Spinal cord (tissue), 10 donors: ENCODE results near the gene SLC38A5. TPM values are rescaled to one million over a fixed set of nuclear protein-coding genes. Genes with fewer than 3 reads are reported as not detected.

ENCODE experiments used
- DNase-seq, 6 donors: peaks; one replicate each; pipeline versions ENCODE4 v3.0.0 to v3.0.0-alpha.2; 2013 to 2015; ENCODE audit warnings: low spot score in 6 of 6, low read depth in 4 of 6
- H3K27ac ChIP-seq: one replicate; pipeline ENCODE4 v1.5.1; 2013; ENCODE audit warnings: low read depth, low read length, control low read depth
- H3K27me3 ChIP-seq: one replicate; pipeline ENCODE4 v1.6.1; 2013; ENCODE audit warnings: low read length; ENCODE audit not compliant: control insufficient read depth, insufficient read depth
- H3K36me3 ChIP-seq: one replicate; pipeline ENCODE4 v1.6.1; 2013; ENCODE audit warnings: low read length; ENCODE audit not compliant: control insufficient read depth, insufficient read depth
- H3K4me1 ChIP-seq: one replicate; pipeline ENCODE4 v1.6.1; 2013; ENCODE audit warnings: low read length; ENCODE audit not compliant: control insufficient read depth, insufficient read depth
- H3K4me3 ChIP-seq: one replicate; pipeline ENCODE4 v1.5.1; 2013; ENCODE audit warnings: low read depth, low read length, control low read depth
- H3K9me3 ChIP-seq: one replicate; pipeline ENCODE4 v1.6.1; 2013; ENCODE audit warnings: low read length; ENCODE audit not compliant: control insufficient read depth, insufficient read depth
- WGBS: methylation state at CpG from one replicate; pipeline ENCODE4 v1.1.5; 2013; ENCODE audit warnings: missing lambda C conversion rate; ENCODE audit not compliant: insufficient coverage; 5-methylcytosine and 5-hydroxymethylcytosine counted together
- polyA plus RNA-seq, 2 donors: library from polyadenylated mRNA; unstranded; fragments of 120-200 nt; gene quantifications; one replicate each; pipeline ENCODE4 v1.2.1, GENCODE V29; 2013; ENCODE audit not compliant: insufficient read length in 2 of 2
- total RNA-seq, 2 donors: library from RNA; depleted of rRNA in 1 of 2; stranded (reverse); fragments of 120-200 nt in 1 of 2; fragments of >200 nt in 1 of 2; gene quantifications; one replicate each; pipeline versions ENCODE4 v1.2.3 to v1.2.4, GENCODE V29; 2013 to 2014
- donor health status: healthy.

The SLC38A5 gene
- total and polyA plus RNA-seq, 4 donors = 16.4 to 65.9 (median 53.7) TPM

DNA sequence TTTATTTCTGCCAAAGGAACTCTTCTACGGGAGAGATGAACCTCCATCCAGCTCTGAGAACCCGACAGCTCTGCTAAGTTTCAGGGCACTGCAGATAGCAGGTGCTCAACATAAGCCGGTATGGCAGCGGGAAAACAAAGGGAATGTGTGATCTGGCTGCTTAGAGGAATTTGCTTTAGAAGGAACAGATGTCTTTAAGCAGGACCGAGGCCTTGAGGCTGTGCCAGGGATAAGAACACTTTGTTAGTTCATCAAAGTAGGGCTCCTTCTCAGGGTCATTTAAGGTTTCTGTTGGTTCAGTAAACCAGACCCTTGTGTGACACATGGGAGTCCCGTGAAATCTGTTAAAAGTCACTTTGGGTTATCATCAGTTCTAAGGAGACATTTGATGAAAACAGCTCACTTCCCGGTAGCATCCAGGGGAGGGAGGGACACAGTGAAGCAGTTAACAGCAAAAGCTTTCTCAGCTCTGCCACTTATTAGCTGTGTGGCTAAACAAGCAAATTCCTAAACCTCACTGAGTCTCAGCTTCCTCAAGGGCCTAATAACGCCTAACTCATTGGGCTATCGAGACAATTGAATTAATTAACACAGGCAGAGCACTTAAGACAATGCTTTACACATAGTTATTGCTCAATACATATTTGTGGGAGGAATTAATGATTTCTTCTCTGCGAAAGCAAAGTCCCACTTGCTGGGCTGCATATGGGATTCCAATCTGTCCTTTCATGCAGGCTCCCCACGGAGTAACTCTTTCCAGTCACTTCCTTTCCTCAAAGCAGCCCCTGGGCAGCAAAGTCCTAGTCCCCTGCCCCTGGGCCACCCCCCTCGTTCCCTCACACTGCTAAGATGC is 3.0 kb upstream of the SLC38A5 start:
- H3K4me3 ChIP-seq = no peak overlapping the region
- WGBS = 44% methylated on average over 10 of the region's 12 CpGs
- no peaks in the 10 kb centered on the region for H3K36me3 ChIP-seq
- H3K4me1 ChIP-seq = peaks cover 11% of the 10 kb centered on the region
- peak in 2 of 6 donors; percentile 43 to 51 for DNase-seq
- H3K9me3 ChIP-seq = no peaks in the 10 kb centered on the region
- H3K27me3 ChIP-seq = no peaks in the 10 kb centered on the region
- H3K27ac ChIP-seq = no peak overlapping the region

DNA sequence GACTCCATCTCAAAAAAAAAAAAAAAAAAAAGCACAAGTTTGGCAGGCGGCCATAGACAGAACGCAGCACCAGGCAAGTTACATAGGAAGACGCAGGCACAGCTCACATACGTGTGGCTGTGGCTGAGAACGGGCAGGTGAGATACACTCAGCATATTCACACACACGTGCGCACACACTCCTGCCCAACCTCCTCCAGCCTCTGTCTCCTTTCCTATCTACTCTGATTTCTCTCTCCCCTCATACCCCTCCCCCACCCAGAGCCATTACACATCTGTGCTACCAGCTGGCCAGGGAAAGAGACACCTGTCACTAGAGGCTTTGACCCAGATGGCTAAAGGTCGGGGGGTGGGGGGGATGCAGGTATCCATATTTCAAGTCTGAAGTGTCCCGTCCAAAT is 2.2 kb upstream of the SLC38A5 start:
- Histone ChIP-seq H3K9me3 (no peaks in the 10 kb centered on the region), H3K4me3 (no peak overlapping the region), H3K36me3 (no peaks in the 10 kb centered on the region), H3K4me1 (peaks cover 17% of the 10 kb centered on the region), H3K27me3 (no peaks in the 10 kb centered on the region), H3K27ac (no peak overlapping the region)
- DNase-seq = peak in 1 of 6 donors; percentile 3
- 80% methylated on average over 7 of the region's 9 CpGs for WGBS

DNA sequence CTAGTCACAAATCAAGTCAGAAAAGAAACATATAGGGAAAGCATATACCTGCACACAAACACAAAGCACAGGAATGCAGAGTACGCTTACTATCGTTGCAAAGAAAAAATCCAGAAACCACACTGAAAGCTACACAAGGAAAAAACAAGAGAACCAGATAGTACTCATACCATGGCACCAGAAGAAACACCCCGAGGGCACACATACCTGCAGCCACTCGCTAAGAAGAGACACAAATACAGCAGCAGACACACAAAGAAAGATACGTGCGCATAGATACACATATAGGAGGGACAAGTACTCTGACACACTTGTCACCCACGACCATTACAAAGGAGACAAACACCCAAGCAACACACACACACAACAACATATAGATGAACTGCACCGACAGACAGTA is 1.4 kb upstream of the SLC38A5 start:
- Histone ChIP-seq H3K27ac (no peak overlapping the region), H3K4me1 (peaks cover 18% of the 10 kb centered on the region), H3K9me3 (no peaks in the 10 kb centered on the region), H3K36me3 (no peaks in the 10 kb centered on the region), H3K27me3 (no peaks in the 10 kb centered on the region), H3K4me3 (no peak overlapping the region)
- WGBS = 82% methylated on average over 5 of the region's 8 CpGs
- DNase-seq = no peak

DNA sequence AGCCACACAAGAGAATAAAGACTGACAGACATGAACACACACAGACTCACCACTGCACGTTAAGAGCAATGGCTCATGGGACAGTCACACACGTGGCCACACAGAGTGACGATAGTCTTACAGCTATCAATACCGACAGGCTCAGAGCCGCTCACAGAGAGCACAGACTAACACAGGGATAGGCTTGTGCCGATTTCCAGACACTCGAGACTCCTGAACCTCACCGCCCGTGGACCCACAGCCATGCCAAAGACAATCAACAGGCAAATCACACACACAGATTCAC is 716 bp upstream of the SLC38A5 start:
- no peak overlapping the region for H3K4me3 ChIP-seq
- H3K27ac ChIP-seq = no peak overlapping the region
- WGBS = 71% methylated on average over 9 of the region's 9 CpGs
- no peak for DNase-seq
- H3K36me3 ChIP-seq = no peaks in the 10 kb centered on the region
- peaks cover 18% of the 10 kb centered on the region for H3K4me1 ChIP-seq
- no peaks in the 10 kb centered on the region for H3K9me3 ChIP-seq
- H3K27me3 ChIP-seq = no peaks in the 10 kb centered on the region

DNA sequence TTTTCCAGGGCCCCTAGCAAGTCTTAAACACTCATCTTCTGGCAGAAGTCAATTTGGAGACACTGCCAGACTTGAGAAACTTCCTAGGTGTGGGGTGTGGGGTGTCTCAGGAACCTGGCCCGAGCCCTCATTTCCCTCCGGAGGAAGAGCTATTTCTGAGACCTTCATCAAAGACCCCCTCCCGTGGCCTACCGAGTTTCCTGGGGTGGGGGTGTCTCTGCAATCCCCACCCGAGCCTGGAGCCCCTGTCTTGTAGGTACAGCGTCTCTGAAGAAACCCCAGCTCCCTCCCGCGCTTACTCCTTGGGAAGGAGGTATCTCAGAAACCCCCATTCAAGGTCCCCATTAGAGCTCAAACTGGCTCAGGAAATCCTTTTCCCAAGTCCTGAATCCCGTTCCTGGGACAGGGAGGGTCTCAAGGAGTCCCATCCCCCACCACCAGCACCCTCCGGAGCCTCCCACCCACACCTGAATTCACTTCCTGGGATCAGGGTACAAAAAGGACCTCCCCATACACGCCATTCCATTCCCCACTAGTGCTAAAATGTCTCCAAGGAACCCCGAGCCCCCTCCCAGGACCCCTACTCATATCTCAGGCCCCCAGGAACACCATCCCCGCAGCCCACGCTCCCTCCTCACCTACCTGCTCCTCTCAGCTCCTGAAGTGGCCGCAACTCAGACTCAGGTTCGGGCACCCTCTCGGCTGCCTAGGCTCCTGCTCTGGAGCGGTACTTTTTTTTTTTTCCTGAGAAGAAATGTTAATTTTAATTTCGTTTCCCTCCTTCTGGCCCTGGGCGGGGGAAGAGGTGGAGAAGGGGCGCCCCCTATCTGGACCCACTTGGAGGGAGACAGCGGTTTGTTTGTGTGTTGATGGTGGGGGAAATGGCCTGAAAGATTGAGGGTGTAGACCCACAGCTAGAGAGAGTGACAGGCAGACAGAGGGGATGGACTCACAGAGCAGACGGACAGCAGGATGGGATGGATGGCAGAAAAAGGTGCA is 1.1 kb downstream of the SLC38A5 start:
- H3K27me3 ChIP-seq = no peaks in the 10 kb centered on the region
- 36% methylated on average over 14 of the region's 23 CpGs for WGBS
- no peak overlapping the region for H3K27ac ChIP-seq
- DNase-seq = no peak
- no peaks in the 10 kb centered on the region for H3K36me3 ChIP-seq
- H3K4me1 ChIP-seq = peaks cover 18% of the 10 kb centered on the region
- no peak overlapping the region for H3K4me3 ChIP-seq
- H3K9me3 ChIP-seq = no peaks in the 10 kb centered on the region

DNA sequence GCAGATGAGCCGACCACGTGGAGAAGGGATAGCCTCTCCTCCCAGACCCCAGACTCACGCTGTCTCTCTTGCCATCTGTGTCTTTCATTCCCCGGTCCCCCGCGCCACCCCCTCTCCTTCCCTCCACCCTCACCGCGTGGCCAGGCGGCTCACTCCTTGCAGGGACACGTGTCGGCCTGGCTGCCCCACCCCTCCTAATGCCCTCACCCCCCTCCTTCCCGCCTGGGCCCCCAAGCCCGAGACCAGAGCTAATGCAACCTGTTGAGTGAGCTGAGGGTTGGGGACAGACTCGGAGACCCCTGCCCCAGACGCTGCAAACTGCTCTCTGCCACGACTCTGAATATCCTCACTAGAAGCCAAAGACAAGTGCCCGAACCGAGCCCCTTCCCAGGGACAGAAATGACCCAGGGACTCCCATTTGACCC is 1.8 kb downstream of the SLC38A5 start:
- Histone ChIP-seq H3K9me3 (no peaks in the 10 kb centered on the region), H3K27me3 (no peaks in the 10 kb centered on the region), H3K4me3 (no peak overlapping the region), H3K27ac (no peak overlapping the region), H3K36me3 (no peaks in the 10 kb centered on the region), H3K4me1 (peaks cover 12% of the 10 kb centered on the region)
- peak in 1 of 6 donors; percentile 2 for DNase-seq
- WGBS = 41% methylated on average over 9 of the region's 18 CpGs

DNA sequence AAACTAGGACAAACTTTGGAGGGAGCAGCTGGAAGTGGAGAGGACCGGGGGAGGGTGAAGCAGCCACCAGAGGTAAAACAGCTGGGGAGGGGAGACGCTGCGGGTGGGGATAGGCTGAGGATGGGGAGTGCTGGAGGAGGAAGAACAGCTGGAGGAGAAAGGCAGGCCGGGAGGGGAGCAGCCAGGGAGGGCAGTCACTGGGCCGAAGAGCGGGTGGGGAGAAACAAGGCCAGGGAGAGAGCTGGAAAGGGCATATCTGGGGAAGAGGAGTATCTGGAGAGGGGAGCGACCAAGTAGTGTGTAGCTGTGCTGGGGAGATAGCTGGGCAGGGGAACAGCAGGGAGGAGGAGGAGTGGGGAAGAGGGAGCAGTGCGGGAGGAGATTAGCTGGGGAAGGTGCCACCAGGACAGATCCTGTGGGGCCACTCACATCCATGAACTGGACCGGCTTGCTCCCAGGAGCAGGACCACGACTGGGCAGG is 2.7 kb downstream of the SLC38A5 start:
- Histone ChIP-seq H3K27me3 (no peaks in the 10 kb centered on the region), H3K36me3 (no peaks in the 10 kb centered on the region), H3K27ac (no peak overlapping the region), H3K4me1 (peaks cover 7% of the 10 kb centered on the region), H3K9me3 (no peaks in the 10 kb centered on the region), H3K4me3 (no peak overlapping the region)
- DNase-seq = no peak
- WGBS = 48% methylated on average over 10 of the region's 10 CpGs

DNA sequence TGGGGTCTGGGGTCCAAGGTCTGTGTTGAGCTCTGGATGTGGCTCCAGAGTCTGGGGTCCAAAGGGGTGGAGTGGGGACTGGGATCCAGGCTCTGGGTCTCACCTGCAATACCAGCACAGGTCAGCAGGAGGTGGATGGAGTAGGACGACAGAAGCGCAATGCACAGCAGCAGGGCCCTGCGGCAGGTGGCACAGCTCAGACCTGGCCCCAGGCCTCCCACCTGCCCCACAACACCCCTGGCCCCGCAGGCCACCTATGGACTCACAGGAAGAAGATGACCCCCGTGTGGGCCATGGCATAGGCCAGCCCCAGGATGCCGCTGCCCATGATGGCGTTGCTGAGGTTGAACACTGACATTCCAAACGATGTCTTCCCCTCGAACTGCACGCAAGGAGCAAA is 3.4 kb downstream of the SLC38A5 start:
- no peaks in the 10 kb centered on the region for H3K36me3 ChIP-seq
- no peak for DNase-seq
- peaks cover 7% of the 10 kb centered on the region for H3K4me1 ChIP-seq
- H3K27ac ChIP-seq = no peak overlapping the region
- no peaks in the 10 kb centered on the region for H3K27me3 ChIP-seq
- 81% methylated on average over 9 of the region's 10 CpGs for WGBS
- no peak overlapping the region for H3K4me3 ChIP-seq
- no peaks in the 10 kb centered on the region for H3K9me3 ChIP-seq

DNA sequence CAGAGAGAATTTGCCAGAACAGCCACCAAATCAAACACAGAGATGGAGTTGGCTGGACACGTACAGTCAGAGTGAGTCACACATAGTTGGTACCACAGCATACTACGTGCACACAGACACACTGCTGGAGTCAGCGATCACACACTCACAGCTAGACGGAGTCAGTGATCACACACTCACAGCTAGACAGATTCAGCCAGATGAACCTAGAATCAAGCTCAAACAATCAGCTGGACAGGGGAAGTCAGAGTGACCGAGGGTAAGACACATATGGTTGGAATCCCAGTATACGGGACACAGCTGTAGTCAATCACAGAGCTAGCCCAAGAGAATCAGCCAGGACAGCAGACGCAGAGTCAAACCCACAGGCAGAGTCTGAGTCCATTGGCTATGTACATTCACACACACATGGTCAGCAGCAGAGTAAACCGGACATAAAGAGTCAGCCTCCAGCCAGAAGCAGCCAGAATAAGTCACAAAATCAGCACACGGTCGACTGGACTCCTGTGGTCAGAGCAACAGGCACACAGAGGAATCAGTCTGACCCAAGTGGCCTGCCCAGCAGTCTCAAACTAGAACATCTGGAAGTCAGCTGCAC is 4.6 kb downstream of the SLC38A5 start:
- Histone ChIP-seq H3K4me1 (peaks cover 7% of the 10 kb centered on the region), H3K27ac (no peak overlapping the region), H3K27me3 (no peaks in the 10 kb centered on the region), H3K36me3 (no peaks in the 10 kb centered on the region), H3K9me3 (no peaks in the 10 kb centered on the region), H3K4me3 (no peak overlapping the region)
- DNase-seq = peak in 1 of 6 donors; percentile 34
- 69% methylated on average over 10 of the region's 10 CpGs for WGBS
